NB4 (cell line): ENCODE data around the gene TANC1.

ENCODE experiments used
- DNase-seq: peaks from one replicate; pipeline ENCODE4 v3.0.0; 2010; ENCODE audit warnings: low read depth
- H3K4me3 ChIP-seq: one replicate; pipeline ENCODE4 v1.5.1; 2011; ENCODE audit warnings: mild to moderate bottlenecking, low read depth, low read length, moderate library complexity
- MYC ChIP-seq: IDR thresholded peaks from 2 replicates; pipeline ENCODE4 v1.6.1; 2011; ENCODE audit warnings: low read depth, low read length
- POLR2A ChIP-seq: IDR thresholded peaks from 2 replicates; pipeline ENCODE4 v1.6.1; 2011; ENCODE audit warnings: mild to moderate bottlenecking; ENCODE audit not compliant: insufficient read length; ENCODE audit errors: extremely low read depth
- TF ChIP-seq, protein P1 (sequence below): IDR thresholded peaks from one replicate; pipeline ENCODE4 v1.5.1; 2012; ENCODE audit warnings: low read depth, low read length
- TF ChIP-seq, protein P2 (sequence below): IDR thresholded peaks from 2 replicates; pipeline ENCODE4 v1.6.1; 2011; ENCODE audit warnings: low read depth, low read length

The TANC1 gene

DNA sequence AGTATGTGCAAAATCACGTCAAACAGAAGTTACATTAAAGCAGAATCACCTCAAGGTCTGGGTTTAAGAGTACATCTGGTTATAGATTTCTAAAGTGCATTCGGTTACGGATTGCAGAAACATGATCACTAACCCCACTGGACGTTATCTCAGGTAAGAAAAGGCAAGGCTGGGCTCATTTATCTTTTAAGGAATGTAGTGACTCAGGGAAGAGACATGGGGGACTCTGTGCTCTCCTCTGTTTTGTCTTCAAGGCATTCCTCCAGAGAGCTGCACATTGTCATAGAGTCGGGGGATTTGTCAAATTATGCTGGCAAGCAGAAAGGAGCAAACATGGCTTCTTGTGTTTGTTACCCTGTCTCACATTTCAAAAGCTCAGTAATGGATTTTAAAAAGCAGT, 303.7 kb downstream of the TANC1 start:
- no peak overlapping the region for H3K4me3 ChIP-seq
- DNase-seq, result no peak
- TF ChIP-seq MYC (no peak), POLR2A (no peak)
- TF ChIP-seq, protein P1, sequence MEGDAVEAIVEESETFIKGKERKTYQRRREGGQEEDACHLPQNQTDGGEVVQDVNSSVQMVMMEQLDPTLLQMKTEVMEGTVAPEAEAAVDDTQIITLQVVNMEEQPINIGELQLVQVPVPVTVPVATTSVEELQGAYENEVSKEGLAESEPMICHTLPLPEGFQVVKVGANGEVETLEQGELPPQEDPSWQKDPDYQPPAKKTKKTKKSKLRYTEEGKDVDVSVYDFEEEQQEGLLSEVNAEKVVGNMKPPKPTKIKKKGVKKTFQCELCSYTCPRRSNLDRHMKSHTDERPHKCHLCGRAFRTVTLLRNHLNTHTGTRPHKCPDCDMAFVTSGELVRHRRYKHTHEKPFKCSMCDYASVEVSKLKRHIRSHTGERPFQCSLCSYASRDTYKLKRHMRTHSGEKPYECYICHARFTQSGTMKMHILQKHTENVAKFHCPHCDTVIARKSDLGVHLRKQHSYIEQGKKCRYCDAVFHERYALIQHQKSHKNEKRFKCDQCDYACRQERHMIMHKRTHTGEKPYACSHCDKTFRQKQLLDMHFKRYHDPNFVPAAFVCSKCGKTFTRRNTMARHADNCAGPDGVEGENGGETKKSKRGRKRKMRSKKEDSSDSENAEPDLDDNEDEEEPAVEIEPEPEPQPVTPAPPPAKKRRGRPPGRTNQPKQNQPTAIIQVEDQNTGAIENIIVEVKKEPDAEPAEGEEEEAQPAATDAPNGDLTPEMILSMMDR, result no peak
- TF ChIP-seq, protein P2, sequence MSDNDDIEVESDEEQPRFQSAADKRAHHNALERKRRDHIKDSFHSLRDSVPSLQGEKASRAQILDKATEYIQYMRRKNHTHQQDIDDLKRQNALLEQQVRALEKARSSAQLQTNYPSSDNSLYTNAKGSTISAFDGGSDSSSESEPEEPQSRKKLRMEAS, result no peak

DNA sequence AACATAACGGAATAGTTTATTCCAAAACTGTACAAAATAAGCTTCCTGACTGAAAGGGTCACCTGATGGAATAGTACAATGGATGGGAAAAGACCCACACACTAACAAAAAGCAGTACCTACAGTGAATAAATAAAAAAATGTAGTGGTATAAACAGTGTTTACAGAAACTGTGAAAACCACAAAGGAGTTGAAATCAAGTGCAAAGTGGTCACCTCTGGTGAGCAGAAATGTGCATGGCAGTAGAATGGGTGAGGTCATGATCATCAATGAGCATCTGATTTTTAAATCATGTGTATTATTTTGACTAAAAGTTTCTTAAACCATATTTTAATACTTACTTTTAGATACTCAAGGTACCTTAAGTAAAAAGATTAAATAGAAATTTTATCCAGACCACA, 306.7 kb downstream of the TANC1 start:
- no peak for DNase-seq
- TF ChIP-seq, protein P2, result no peak
- TF ChIP-seq POLR2A (no peak), MYC (no peak)
- TF ChIP-seq, protein P1, result no peak
- no peak overlapping the region for H3K4me3 ChIP-seq

DNA sequence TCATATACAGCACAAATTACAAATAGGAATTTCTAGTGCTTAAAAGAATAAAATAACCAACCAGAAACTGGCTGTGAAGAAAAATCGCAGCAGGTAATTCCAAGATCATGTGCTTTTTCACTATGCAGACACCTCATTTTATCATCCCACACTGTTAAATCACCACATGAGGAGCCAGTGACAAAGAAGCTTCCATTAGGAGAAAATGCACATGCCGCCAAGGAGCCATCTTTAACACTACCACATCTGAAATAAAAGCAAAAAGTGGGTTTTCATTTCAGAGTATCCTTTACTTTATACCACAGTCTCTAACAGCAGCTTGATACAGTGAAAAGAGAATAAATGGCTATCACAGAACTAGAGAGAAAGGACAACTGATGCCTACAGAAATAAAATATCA, 311.3 kb downstream of the TANC1 start:
- no peak overlapping the region for H3K4me3 ChIP-seq
- TF ChIP-seq POLR2A, result no peak
- TF ChIP-seq, protein P2, result no peak
- no peak for TF ChIP-seq MYC
- TF ChIP-seq, protein P1, result no peak
- DNase-seq, result no peak

DNA sequence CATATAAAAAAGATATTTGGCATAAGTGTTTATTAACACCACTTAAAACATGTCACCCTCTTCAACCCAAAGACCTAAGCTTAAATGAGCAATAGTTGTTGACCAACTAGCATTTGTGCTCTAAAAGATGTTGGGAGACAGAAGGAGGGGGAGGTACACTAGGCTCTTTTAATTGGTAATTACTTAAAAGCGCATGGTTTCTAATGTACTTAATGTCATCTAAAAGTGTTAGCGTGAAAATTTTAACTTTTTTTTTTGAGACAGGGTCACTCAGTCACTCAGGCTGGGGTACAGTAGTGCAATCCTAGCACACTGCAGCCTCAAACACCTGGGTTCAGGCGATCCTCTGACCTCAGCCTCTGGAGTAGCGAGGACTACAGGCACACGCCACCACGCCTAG, 312.6 kb downstream of the TANC1 start:
- no peak for DNase-seq
- TF ChIP-seq POLR2A, result no peak
- TF ChIP-seq MYC, result no peak
- TF ChIP-seq, protein P2, result no peak
- TF ChIP-seq, protein P1, result no peak
- no peak overlapping the region for H3K4me3 ChIP-seq
